NCI-H2081 (cell line): ENCODE data around the gene FZR1.

Experiments used
- DNase-seq, 2 experiments: peaks; one replicate each; lab custom pipeline; 2025; lab: John Stamatoyannopoulos, UW

The FZR1 gene

DNA sequence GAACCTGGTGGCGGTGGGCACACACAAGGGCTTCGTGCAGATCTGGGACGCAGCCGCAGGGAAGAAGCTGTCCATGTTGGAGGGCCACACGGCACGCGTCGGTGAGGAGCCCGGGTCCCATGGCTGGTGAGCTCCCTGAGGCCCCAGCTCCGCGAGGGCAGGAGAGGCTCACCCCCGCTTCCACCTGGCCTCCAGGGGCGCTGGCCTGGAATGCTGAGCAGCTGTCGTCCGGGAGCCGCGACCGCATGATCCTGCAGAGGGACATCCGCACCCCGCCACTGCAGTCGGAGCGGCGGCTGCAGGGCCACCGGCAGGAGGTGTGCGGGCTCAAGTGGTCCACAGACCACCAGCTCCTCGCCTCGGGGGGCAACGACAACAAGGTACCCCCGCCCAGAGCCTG lies 25.6 kb downstream of the FZR1 start:
- DNase-seq, result no peak

DNA sequence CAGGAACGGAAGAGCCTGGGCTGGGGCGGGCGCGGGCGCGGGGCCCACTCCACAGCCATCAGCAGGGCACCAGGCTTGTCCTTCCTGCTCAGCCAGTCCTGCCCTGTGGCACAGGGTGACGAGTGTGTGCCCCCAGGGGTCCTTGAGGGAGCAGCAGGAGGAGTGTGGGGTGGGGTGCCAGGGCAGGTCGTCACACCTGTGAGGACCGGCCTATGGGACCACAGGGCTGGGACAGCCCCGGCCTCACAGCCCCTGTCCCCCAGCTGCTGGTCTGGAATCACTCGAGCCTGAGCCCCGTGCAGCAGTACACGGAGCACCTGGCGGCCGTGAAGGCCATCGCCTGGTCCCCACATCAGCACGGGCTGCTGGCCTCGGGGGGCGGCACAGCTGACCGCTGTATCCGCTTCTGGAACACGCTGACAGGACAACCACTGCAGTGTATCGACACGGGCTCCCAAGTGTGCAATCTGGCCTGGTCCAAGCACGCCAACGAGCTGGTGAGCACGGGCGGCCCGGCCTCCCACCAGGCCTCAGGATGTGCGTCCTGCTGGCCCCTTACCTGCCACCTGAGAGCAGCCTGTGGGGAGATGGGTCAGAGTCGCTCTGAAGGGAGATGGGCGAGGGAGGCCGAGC lies 26.2 kb downstream of the FZR1 start:
- DNase-seq, result no peak

DNA sequence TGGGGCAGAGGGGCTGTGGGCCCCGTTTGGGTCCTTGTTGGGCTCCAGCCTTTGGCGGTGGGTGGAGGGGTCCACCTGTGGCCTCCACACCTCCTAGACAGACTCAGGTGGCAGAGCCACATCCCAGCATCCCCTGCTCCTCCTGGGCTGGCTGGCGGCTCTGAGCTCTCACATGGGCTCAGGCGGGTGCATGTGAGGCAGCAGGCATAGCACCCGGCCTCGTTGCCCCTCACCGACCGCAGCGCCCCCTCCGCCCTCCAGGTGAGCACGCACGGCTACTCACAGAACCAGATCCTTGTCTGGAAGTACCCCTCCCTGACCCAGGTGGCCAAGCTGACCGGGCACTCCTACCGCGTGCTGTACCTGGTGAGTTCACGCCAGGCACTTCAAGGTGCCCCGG lies 26.9 kb downstream of the FZR1 start:
- DNase-seq, result no peak

DNA sequence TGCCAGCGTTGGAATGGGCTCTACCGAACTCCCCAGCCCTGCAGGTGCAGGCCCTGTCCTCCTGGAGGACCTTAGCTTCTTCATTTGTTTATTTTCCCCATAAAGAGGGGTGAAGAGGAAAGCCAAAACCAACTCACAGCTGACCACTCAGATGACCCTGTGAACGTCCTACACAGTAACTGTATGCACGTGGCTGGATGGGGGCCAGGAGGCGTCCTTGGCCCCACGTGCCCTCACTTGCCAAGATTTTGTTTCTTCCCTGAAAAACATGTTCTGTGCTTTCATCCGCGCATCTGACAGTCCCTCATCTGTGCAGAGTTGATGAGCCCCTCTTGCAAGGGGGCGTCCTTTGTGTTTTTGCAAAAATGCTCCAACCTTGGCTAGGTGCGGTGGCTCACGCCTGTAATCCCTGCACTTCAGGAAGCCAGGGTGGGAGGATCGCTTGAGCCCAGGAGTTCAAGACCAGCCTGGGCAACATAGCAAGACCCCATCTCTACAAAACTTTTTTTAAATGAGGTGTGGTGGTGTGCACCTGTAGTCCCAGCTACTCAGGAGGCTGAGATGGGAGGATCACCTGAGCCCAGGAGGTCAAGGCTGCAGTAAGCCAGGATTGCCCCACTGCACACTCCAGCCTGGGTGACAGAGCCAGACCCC lies 27.6 kb downstream of the FZR1 start:
- no peak for DNase-seq

DNA sequence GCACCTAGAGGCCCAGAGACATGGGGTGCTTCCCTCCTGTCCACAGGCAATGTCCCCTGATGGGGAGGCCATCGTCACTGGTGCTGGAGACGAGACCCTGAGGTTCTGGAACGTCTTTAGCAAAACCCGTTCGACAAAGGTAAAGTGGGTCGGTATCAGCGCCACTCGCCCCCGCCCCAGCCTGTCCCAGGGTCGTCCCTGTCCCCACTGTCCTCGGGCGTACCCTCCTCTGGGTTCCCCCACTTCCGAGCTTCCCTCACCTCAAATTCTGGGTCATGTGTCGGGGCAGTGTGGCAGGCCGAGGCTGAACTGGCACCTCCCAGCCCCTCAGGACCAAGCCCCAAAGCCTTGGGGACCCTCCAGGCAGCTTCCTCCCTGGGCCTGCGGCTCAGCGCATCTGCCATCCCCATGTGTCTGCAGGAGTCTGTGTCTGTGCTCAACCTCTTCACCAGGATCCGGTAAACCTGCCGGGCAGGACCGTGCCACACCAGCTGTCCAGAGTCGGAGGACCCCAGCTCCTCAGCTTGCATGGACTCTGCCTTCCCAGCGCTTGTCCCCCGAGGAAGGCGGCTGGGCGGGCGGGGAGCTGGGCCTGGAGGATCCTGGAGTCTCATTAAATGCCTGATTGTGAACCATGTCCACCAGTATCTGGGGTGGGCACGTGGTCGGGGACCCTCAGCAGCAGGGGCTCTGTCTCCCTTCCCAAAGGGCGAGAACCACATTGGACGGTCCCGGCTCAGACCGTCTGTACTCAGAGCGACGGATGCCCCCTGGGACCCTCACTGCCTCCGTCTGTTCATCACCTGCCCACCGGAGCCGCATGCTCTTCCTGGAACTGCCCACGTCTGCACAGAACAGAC lies 28.5 kb downstream of the FZR1 start:
- DNase-seq, result no peak

DNA sequence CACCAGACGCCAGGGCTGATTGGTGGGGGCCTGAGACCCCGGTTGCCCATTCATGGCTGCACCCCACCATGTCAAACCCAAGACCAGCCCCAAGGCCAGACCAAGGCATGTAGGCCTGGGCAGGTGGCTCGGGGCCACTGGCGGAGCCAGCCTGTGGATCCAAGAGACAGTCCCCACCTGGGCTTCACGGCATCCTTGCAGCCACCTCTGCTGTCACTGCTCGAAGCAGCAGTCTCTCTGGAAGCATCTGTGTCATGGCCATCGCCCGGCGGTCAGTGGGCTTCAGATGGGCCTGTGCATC lies 29.1 kb downstream of the FZR1 start:
- no peak for DNase-seq

DNA sequence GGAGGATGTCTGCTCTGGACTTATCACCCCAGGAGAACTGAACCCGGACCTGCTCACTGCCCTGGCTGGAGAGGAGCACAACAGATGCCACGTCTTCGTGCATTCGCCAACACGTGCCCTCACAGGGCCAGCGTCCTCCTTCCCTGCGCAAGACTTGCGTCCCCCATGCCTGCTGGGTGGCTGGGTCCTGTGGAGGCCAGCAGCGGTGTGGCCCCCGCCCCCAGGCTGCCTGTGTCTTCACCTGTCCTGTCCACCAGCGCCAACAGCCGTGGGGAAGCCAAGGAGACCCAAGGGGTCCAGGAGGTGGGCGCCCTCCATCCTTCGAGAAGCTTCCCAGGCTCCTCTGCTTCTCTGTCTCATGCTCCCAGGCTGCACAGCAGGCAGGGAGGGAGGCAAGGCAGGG lies 29.5 kb downstream of the FZR1 start:
- no peak for DNase-seq

DNA sequence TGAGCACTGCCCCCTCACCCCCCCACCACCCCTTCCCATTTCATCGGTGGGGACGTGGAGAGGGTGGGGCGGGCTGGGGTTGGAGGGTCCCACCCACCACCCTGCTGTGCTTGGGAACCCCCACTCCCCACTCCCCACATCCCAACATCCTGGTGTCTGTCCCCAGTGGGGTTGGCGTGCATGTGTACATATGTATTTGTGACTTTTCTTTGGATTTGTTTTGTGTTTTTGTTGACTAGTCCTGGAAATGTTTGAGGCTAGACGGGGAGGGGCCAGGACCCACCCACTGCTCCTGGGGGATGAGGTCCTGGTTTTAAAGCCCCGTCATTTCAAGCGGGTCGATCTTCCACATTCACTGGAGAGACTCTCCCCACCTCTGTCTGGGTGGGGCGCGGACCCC lies 29.9 kb downstream of the FZR1 start:
- no peak for DNase-seq

DNA sequence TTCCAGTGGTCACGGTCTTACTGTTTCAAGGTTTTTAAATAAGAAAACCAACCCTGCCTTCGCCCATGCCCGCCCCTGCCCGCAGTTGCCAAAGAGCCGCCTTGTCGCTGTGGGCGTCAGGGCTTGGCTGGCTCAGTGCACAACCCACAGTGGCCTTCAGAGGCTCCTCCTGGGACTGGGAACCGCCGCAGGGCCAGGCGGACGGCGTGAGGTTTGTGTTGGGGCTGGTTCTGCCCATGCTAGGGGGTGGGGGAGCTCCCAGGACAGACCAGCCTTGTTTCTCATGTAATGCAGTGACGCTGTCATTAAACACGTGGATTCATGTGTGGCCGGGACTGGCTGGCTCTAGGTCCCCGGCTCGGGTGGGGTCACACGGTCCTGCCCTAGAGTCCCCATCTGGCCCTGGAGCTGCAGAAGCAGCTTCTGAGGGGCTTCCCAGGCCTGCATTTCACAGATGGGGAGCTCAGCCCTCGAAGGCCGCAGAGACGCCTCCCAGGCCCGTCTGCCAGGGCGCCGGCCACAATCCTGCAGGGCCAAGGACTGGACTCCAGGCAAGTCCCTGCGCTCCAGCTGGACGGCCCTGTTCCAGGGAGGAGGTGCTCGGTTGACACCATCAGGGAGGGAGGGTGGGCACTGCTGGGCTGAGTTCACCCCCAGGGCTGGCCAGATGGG lies 30.5 kb downstream of the FZR1 start:
- no peak for DNase-seq

DNA sequence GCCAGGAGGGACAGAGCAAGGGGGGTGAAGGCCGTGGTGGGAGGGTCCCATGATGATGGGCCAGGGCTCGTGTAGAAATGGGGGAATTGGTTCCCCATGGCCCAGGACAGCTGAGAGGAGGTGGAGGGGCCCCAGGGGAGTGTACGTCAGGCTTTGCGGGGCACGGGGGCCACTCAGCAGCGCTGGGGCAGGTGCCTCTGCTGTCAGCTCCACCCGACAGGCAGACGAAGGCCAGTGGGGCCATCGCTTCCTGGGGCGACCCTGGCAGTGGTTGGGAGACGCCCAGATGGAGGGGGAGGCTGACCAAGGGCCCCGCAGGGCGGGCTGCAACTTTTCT lies 31.0 kb downstream of the FZR1 start:
- no peak for DNase-seq

DNA sequence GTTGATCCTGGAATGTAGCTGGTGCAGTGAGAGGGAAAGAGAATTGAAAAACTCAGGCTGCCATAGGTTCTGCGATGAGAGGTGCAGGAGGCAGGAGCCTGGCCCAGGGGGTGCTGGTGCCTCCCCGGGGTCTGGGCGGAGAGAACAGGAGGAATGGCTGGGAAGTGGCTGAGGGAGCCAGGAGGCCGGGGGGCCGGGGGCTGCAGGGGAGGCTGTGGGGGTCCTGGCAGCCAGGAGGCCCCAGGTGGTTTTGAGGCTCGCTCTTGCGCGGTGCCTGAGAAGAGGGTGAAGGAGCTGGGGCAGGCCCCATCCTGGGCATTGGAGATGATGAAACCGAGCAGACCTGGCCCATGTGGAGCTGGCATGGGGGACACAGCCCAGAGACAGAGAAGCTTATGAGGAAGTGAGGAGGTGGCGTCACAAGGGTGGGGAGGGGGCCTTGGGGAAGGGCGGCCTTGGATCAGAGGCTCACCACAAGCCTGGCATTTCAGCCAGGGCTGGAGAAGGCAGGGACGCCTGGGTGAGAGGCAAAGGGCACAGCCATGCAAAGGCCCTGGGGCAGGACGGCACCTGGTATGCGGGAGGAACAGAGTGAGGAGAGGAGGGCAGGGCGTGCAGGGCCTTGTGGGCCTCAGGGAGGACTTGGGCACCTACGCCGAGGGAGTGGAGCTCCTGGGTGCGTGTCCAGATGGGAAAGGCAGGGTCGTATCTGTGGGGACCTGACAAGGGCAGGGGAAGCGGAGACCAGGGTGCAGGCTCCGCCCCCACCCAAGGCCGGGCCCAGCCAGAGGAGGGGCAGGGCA lies 31.5 kb downstream of the FZR1 start:
- no peak for DNase-seq

DNA sequence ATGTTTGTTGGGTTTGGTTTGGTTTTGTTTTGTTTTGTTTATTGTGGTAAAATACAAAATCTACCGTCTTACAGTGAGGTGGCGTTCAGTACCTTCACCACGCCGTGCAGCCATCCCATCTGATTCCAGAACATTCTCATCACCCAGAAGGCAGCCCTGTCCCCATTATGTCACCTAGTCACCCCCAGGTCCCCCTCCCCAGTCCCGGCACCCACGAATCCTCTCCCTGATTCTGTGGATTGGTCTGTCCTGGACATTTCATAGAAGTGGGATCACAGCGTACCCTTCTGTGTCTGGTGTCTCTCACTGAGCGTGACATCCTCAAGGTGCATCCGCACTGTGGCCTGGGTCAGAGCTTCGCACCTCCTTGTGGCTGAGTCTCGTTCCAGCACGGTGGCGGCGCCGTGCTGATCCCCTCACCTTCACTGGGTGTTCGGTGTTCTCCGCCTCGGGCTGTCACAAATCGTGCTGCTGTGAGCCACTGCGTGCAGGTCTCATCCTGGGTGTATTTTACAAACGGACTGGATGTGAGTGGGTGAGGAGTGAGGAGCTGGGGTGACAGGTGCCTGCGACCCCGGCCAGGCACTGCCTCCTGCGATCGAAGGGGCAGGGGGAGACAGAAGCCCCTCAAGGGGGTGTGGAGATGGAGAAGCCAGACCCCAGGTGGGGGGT lies 32.3 kb downstream of the FZR1 start:
- DNase-seq, result no peak

DNA sequence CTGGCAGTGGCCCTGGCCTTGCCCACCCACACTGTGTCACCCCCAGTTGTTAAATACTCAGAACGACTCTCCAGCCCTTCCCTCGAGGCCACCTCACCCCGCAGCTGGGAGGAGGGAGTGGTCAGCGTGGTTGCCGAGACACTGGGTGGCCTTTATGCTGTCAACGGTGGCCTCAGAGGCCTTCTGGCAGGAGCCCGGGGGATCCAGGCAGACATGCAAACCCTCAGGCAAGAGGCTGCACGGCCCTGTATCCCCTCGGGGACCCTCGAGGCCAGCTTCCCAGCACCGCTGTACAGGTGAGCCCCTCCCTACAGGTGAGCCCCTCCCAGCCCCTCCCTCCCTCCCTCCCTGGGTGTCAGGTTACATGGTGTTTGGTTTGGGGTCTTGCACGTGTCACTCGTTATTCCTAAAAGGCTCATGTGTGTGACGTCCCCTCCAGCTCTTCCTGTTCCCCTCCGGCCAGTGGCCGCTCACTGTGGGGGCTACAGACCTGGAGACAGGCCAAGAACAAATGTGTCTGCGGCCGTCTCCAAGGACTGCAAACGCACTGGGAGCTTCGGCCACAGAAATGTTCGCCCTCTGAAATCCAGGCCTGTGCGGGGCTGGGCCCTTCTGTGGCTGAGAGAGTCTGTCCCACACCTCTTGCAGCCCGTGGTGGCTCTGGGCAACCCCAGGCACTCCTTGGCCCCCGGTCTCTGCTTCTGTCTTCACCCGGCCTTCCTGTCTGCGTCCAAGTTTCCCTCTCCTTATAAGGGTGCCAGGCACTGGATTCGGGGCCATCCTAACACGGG lies 33.0 kb downstream of the FZR1 start, which contains the start of gene TEKTIP1:
TEKTIP1 (plus strand) TSS at position 210 of the 791 bp plus-strand sequence; CDS start at position 214, 4 bp downstream.
- no peak for DNase-seq

DNA sequence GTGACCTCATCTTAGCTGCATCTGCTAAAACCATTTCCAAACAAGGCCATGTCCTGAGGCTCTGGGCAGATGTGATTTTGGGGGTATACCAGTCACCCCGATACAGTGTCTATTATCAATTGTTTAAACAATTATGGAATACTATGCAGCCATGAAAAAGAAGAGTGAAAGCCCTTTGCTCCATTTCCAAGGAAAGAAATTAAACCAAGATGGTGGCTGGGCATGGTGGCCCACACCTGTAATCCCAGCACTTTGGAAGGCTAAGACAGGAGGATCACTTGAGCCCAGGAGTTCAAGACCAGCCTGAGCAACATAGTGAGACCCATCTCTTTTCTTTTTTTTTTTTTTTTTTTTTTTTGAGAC lies 33.6 kb downstream of the FZR1 start:
- DNase-seq, result no peak

DNA sequence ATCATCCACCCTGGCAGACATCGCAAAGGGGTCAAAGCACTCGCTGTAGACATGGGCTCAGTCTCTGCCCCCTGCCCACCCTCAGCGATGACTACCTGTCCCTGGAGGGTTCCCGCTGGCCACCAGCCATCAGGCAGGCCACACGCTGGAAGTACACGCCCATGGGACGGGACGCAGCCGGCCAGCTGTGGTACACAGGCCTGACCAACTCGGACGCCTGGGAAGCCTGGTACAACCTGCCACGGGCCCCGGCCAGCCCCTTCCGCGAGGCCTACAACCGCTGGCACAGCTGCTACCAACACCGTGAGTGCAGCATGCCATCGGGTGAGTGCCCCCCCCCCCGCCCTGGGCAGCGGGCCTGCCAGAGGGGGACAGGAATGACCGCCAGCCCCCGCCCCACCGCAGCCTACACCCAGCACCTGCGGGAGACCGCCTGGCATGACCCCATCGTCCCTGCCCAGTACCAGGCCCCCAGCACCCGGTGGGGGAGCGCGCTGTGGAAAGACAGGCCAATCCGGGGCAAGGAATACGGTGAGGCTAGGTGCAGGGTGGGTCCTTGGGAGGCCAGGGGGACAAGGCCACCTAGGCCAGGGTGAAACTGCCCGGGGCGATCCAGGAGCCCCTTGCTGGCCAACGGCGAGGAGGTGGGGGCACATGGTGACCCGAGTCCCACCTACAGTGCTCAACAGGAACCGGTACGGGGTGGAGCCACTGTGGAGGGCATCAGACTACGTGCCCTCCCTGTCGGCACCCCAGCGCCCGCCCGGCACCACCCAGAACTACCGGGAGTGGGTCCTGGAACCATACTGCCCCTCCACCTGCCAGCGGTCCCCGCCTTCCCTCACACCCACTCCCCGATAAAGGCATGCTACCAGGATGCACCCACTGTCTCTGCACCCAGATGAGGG lies 37.3 kb downstream of the FZR1 start:
- no peak for DNase-seq

DNA sequence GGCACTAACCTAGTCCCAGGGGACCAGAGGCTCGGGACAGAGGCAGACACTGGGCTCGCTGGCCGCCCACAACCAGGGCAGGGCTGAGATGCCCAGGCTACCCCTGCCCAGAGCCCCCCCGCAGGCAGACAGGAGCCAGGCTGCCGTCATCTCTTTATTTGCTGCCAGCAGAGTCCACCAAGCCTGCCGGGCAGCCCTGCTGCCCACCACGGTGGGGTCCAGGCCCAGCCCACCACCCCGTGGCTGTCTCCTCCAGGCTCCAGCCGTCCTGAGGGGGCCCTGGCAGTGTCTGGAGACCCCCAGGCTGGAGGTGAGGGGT lies 37.9 kb downstream of the FZR1 start:
- DNase-seq, result no peak

DNA sequence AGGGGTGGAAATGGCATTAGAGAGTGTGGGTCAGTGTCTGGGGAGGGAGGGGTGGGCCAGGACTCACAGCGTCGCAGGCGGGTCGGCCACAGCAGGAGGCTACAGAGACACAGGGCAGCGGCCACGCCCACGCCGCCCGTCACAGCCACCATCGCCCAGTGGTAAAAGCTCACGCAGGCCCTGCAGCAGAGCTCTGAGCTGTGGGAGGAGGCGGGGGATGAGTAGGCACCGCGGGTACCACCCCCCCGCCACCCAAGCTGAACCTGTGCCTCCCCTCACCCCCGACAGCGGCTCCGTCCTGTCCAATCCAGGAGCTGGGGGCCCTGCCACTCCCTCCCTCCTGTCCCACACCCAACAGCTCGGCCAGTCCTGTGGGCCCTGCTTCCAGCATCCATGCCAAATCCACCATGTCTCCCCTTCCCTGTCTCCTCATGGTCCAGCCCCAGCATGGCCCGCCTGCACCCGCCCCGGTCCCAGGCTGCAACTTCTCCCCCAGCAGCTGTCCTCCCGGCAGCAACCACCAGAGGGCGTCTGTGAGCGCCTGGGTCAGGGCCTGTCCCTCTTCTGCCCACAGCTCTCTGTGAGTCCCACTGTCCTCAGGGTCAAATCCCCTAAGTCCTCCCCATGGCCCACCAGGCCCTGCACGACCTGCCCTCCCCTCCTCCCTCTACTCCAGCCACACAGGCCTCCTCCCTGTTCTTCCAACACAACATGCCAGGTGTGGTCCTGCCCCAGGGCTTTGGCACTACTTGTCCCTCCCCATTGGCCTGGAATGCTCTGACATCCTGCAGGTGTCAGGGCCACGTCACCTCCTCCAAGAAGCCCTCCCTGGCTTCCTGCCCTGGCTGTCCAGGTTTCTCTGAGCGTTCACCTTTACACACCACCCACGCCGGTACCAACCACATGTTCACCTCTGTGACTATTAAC lies 38.9 kb downstream of the FZR1 start:
- peak in 1 of 2 experiments; percentile 12 for DNase-seq

DNA sequence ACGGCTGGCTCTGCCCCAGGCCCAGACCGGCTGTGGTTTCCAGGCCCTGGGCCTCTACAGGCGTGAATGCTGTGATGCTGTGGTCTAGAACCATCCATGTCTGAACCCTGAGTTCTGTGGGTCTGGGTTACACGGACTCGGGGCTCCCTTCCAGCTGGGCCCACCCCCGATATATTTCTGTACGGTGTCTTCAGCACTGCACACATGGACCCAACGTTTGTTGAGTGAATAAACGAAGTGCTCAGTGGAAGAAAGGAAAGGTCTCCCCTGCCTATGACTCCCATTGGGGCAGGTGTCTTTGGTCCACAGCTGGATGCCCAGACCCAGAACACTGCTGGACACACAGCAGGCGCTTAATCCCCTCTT lies 39.5 kb downstream of the FZR1 start:
- no peak for DNase-seq

DNA sequence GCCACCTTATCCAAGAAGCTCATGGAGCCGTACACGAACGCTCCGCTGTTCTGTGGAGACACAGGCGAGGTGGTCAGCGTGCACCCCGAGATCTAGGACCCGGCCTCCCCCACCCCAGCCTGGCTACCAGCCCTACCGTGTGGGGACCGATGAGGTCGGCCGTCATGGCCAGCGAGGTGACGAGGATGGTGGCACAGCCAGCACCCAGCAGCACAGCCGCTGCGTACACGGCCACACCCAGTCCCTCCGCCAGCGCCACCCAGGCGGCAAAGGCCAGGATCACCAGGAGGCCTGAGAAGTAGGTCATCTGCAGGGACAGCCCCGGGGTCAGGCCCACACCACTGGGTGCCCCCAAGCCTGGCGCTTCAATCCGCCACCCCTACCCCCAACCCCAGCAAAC lies 40.0 kb downstream of the FZR1 start:
- DNase-seq, result no peak
